Nephron (organoid): Measurements from ENCODE around the gene CSF3.

Experiments used
- H3K27ac Mint-ChIP-seq, 3 experiments: 2 replicates each; pipeline ENCODE4 v1.8.0; 2020; ENCODE audit warnings: mixed read lengths in 3 of 3, mild to moderate bottlenecking in 2 of 3, moderate library complexity in 1 of 3
- H3K27me3 Mint-ChIP-seq: 2 replicates; pipeline ENCODE4 v1.8.0; 2021; ENCODE audit warnings: low read depth, mild to moderate bottlenecking, moderate library complexity, mixed read lengths
- H3K36me3 Mint-ChIP-seq: 2 replicates; pipeline ENCODE4 v1.8.0; 2020; ENCODE audit warnings: low read depth, mixed read lengths
- H3K4me1 Mint-ChIP-seq: 2 replicates; pipeline ENCODE4 v1.8.0; 2020; ENCODE audit warnings: mixed read lengths
- H3K4me3 Mint-ChIP-seq, 3 experiments: 2 replicates each; pipeline ENCODE4 v1.8.0; 2020; ENCODE audit warnings: mild to moderate bottlenecking in 3 of 3, mixed read lengths in 3 of 3, moderate library complexity in 2 of 3
- H3K9me3 Mint-ChIP-seq: 2 replicates; pipeline ENCODE4 v1.8.0; 2020; ENCODE audit warnings: mixed read lengths
- TF ChIP-seq, protein P1 (sequence below), 3 experiments: fragments of 200-600 bp; sonication (generic); IDR thresholded peaks; one replicate each; pipeline ENCODE4 v1.5.0; 2021; ENCODE audit warnings: antibody characterized with exemption in 3 of 3; ENCODE audit not compliant: unreplicated experiment in 3 of 3

CSF3 gene

DNA sequence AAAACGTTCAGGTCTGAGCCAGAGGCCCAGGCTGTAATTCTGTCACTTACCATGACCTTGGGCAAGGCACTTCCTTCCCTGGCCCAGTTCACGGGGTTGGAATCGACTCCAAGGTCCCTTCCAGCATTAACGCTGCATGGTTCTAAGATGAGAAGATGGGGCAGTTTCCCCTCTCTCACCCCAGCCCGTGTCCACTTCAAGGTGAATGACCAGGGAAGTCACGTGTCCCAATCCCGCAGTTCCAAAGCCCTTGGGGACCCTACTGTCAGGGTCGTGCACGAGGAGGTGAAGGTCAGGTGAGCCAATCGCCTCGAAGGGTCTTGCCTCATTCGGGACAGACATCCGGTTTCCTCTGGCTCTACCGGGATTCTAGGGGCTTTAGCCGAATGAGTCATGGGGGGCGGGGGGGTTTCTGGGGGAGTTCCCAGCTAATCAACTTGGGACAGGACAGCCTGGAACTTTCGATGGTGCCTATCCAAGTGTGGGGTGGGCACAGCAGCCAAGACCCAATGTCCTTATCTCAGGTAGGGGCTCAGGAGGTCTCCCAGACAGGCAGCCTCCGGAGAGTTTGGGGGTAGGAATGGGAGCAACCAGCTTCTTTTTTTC lies 762 bp upstream of the CSF3 start:
- Mint-ChIP-seq H3K27me3 (peaks cover 13% of the 10 kb centered on the region), H3K36me3 (peaks cover 5% of the 10 kb centered on the region), H3K4me1 (peaks cover 48% of the 10 kb centered on the region), H3K9me3 (no peaks in the 10 kb centered on the region), H3K4me3 (no peak overlapping the region), H3K27ac (no peak overlapping the region)
- TF ChIP-seq, protein P1, sequence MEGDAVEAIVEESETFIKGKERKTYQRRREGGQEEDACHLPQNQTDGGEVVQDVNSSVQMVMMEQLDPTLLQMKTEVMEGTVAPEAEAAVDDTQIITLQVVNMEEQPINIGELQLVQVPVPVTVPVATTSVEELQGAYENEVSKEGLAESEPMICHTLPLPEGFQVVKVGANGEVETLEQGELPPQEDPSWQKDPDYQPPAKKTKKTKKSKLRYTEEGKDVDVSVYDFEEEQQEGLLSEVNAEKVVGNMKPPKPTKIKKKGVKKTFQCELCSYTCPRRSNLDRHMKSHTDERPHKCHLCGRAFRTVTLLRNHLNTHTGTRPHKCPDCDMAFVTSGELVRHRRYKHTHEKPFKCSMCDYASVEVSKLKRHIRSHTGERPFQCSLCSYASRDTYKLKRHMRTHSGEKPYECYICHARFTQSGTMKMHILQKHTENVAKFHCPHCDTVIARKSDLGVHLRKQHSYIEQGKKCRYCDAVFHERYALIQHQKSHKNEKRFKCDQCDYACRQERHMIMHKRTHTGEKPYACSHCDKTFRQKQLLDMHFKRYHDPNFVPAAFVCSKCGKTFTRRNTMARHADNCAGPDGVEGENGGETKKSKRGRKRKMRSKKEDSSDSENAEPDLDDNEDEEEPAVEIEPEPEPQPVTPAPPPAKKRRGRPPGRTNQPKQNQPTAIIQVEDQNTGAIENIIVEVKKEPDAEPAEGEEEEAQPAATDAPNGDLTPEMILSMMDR (IDR thresholded peaks at IDR 0.05; ENCODE audit: unreplicated experiment in 3 of 3): no peak

DNA sequence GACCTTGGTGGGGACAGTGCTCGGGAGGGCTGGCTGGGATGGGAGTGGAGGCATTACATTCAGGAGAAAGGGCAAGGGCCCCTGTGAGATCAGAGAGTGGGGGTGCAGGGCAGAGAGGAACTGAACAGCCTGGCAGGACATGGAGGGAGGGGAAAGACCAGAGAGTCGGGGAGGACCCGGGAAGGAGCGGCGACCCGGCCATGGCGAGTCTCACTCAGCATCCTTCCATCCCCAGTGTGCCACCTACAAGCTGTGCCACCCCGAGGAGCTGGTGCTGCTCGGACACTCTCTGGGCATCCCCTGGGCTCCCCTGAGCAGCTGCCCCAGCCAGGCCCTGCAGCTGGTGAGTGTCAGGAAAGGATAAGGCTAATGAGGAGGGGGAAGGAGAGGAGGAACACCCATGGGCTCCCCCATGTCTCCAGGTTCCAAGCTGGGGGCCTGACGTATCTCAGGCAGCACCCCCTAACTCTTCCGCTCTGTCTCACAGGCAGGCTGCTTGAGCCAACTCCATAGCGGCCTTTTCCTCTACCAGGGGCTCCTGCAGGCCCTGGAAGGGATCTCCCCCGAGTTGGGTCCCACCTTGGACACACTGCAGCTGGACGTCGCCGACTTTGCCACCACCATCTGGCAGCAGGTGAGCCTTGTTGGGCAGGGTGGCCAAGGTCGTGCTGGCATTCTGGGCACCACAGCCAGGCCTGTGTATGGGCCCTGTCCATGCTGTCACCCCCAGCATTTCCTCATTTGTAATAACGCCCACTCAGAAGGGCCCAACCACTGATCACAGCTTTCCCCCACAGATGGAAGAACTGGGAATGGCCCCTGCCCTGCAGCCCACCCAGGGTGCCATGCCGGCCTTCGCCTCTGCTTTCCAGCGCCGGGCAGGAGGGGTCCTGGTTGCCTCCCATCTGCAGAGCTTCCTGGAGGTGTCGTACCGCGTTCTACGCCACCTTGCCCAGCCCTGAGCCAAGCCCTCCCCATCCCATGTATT lies 1.1 kb downstream of the CSF3 start:
- Mint-ChIP-seq H3K27ac (peak overlapping the region in 2 of 3 experiments; percentile 72 to 92), H3K4me3 (peak overlapping the region in 1 of 3 experiments; percentile 29), H3K4me1 (peaks cover 53% of the 10 kb centered on the region), H3K27me3 (peaks cover 13% of the 10 kb centered on the region), H3K36me3 (peaks cover 16% of the 10 kb centered on the region), H3K9me3 (no peaks in the 10 kb centered on the region)
- TF ChIP-seq, protein P1 (IDR thresholded peaks at IDR 0.05; ENCODE audit: unreplicated experiment in 3 of 3): no peak

DNA sequence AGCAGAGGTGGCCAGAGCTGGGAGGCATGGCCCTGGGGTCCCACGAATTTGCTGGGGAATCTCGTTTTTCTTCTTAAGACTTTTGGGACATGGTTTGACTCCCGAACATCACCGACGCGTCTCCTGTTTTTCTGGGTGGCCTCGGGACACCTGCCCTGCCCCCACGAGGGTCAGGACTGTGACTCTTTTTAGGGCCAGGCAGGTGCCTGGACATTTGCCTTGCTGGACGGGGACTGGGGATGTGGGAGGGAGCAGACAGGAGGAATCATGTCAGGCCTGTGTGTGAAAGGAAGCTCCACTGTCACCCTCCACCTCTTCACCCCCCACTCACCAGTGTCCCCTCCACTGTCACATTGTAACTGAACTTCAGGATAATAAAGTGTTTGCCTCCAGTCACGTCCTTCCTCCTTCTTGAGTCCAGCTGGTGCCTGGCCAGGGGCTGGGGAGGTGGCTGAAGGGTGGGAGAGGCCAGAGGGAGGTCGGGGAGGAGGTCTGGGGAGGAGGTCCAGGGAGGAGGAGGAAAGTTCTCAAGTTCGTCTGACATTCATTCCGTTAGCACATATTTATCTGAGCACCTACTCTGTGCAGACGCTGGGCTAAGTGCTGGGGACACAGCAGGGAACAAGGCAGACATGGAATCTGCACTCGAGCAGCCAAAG lies 2.3 kb downstream of the CSF3 start:
- H3K4me1 Mint-ChIP-seq: peaks cover 60% of the 10 kb centered on the region
- peaks cover 23% of the 10 kb centered on the region for H3K36me3 Mint-ChIP-seq
- peak overlapping the region in 1 of 3 experiments; percentile 19 for H3K4me3 Mint-ChIP-seq
- peaks cover 7% of the 10 kb centered on the region for H3K27me3 Mint-ChIP-seq
- H3K27ac Mint-ChIP-seq: peak overlapping the region; percentile 27 to 92 (median 77)
- H3K9me3 Mint-ChIP-seq: no peaks in the 10 kb centered on the region
- TF ChIP-seq, protein P1 (IDR thresholded peaks at IDR 0.05; ENCODE audit: unreplicated experiment in 3 of 3): no peak

DNA sequence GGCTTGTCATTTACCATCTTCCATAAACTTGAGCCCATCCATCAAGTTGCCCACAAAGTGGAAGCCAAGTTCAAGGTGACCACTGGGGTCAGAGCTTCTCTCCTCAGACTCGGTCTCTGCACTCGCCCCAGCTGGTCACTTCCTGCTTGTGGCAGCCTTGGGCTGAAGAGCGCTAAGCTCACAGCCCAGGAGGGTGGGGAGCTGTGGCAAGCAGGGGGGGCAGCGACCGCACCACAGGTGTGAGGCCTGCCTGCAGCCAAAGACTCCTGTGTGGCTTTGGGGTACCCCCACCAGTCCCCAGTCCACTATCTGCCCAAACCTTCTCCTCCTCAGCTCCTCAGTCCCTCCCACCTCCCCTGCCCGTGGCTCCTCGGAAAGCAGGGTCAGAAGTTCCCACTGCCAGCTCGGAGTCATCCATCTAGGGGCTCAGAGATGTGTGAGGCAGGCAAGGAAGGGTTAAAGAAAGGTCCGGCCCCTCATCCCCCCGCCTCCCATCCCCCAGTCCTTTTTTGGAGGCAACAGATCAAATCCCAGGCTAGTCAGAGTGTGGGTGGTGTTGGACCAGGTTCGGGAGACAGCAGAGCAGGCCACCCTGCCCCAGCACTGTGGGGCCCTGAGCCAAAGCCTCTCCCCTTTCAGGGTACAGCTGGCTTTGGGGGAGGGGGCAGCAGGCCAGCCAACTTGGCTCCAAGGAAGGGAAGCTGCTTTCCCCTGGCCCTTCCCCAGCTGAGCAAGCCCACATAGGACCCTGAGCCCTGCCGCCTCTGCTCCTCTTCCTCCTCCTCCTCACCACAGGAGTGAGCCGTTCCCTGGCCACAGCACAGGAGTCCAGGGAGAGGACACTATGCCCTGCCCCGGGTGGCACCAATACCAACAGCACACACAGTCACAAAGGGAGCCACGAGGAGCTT lies 3.2 kb downstream of the CSF3 start:
- Mint-ChIP-seq H3K4me3 (peak overlapping the region; percentile 37 to 60 (median 57)), H3K4me1 (peaks cover 61% of the 10 kb centered on the region), H3K9me3 (no peaks in the 10 kb centered on the region), H3K27ac (peak overlapping the region; percentile 69 to 97 (median 92)), H3K27me3 (peaks cover 7% of the 10 kb centered on the region), H3K36me3 (peaks cover 23% of the 10 kb centered on the region)
- TF ChIP-seq, protein P1 (IDR thresholded peaks at IDR 0.05; ENCODE audit: unreplicated experiment in 3 of 3): no peak
